Measurements from ENCODE around the gene IFITM1. TPM values are rescaled to one million over a fixed set of nuclear protein-coding genes. Genes with fewer than 3 reads are reported as not detected.

IFITM1 gene
- polyA plus RNA-seq, 3 donors: 26.0 to 49.5 (median 36.3) TPM

DNA sequence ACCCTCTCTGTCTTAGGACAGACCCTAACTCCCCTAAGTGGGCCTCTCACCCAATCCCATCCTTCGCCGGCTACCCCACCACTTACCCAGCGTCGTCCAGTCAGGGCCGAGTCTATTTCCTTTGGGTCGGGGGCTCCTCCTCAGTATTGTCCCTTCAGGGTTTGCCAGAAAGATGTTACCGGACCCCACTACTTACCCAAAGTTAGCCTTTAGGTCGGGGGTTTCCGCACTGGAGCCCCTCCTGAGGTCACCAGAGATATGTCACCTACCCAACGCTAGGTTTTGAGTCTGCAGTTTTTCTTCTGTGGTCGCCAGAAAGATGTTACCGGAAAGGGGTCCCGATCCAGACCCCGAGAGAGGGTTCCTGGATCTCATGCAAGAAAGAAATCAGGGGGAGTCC lies 37.6 kb downstream of the IFITM1 start:
- Histone ChIP-seq H3K4me1 (ENCODE audit: control insufficient read depth in 1 of 2, insufficient read depth in 2 of 2, low read length in 2 of 2) (peaks cover 18 to 33% of the 10 kb centered on the region in 2 donors), H3K79me2 (ENCODE audit: insufficient read depth, low read length) (no peaks in the 10 kb centered on the region)

DNA sequence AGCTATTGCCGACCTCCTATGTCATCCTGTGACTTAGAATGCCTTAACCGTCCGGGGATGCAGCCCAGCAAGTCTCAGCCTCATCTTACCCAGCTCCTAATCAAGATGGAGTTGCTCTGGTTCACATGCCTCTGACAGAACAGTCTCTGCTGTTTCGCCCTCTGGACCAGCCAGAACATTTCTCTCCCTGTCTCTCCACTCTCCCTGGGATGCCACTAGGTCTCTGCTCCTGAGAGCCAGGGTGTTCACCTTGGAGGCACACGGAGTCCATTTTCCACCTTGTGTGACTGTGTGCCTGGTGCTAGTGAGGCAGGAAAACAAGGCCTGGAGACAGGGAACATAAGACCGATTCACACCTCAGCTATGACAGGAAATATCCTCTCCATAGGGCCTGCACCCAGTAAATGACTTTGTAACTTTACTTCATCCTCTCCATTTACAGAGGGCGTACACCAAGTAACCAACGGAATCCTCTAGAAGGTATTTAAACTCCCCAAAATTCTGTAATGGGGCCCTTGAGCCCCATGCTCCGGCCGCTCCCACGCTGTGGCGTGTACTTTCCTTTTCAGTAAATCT lies 38.7 kb downstream of the IFITM1 start:
- no peaks in the 10 kb centered on the region for H4K20me1 ChIP-seq (ENCODE audit: insufficient read depth, low read length)
- H3K9me3 Mint-ChIP-seq: no peaks in the 10 kb centered on the region
- no peaks in the 10 kb centered on the region for H3K36me3 ChIP-seq (replicated peaks in 1 of 2; ENCODE audit: control insufficient read depth in 1 of 2, insufficient read depth in 2 of 2, low read length in 2 of 2)
- intact Hi-C loops (cut with micrococcal nuclease): loop anchor here in 1 of 2 donors (5.0 to 10.0 kb wide), 2 partner anchors 48 to 100 kb away; partner anchors contain the start of gene IFITM2
- no peaks in the 10 kb centered on the region for H3K9me3 ChIP-seq (replicated peaks in 1 of 2; ENCODE audit: control insufficient read depth in 1 of 2, insufficient read depth in 1 of 2, low read length in 2 of 2)
- WGBS (ENCODE audit: insufficient coverage): 91% methylated on average over 5 of the region's 12 CpGs
- H3K4me3 Mint-ChIP-seq: peak overlapping the region in 1 of 2 donors; percentile 56
- no peaks in the 10 kb centered on the region for H3K79me2 ChIP-seq (ENCODE audit: insufficient read depth, low read length)
- TF ChIP-seq CTCF (IDR thresholded peaks at IDR 0.05): no peak
- H3K4me1 Mint-ChIP-seq: peaks cover 28% of the 10 kb centered on the region
- H3K4me3 ChIP-seq (replicated peaks in 1 of 3; ENCODE audit: low read depth in 2 of 3, low read length in 3 of 3): no peak overlapping the region
- H2AFZ ChIP-seq (ENCODE audit: insufficient read depth, low read depth, low read length, poor library complexity, severe bottlenecking): no peak overlapping the region
- H3K4me2 ChIP-seq (replicated peaks; ENCODE audit: extremely low read depth, low read length, poor library complexity, severe bottlenecking): no peak overlapping the region
- H3K27ac Mint-ChIP-seq: peak overlapping the region in 2 of 7 donors; percentile 20 to 62
- peaks cover 21 to 57% (median 31%) of the 10 kb centered on the region in 3 donors for H3K27me3 Mint-ChIP-seq (ENCODE audit: low read depth in 3 of 3)
- no peak overlapping the region for H3K9ac ChIP-seq (ENCODE audit: insufficient read depth, low read length, poor library complexity, severe bottlenecking)
- no peak overlapping the region for H3K27ac ChIP-seq (ENCODE audit: low read depth in 1 of 2, low read length in 2 of 2)
- H3K4me1 ChIP-seq (ENCODE audit: control insufficient read depth in 1 of 2, insufficient read depth in 2 of 2, low read length in 2 of 2): peaks cover 18 to 33% of the 10 kb centered on the region in 2 donors
- no peak for DNase-seq
- no peaks in the 10 kb centered on the region for H3K36me3 Mint-ChIP-seq
- H3K27me3 ChIP-seq (ENCODE audit: control insufficient read depth in 2 of 2, insufficient read depth in 2 of 2, low read length in 2 of 2): peaks cover 0 to 22% of the 10 kb centered on the region in 2 donors

More for the DNA sequence above, 37.6 kb downstream of the IFITM1 start:
- Histone ChIP-seq H2AFZ (ENCODE audit: insufficient read depth, low read depth, low read length, poor library complexity, severe bottlenecking) (no peak overlapping the region), H3K4me3 (replicated peaks in 1 of 3; ENCODE audit: low read depth in 2 of 3, low read length in 3 of 3) (no peak overlapping the region), H3K9ac (ENCODE audit: insufficient read depth, low read length, poor library complexity, severe bottlenecking) (no peak overlapping the region), H3K4me2 (replicated peaks; ENCODE audit: extremely low read depth, low read length, poor library complexity, severe bottlenecking) (no peak overlapping the region), H3K9me3 (replicated peaks in 1 of 2; ENCODE audit: control insufficient read depth in 1 of 2, insufficient read depth in 1 of 2, low read length in 2 of 2) (no peaks in the 10 kb centered on the region), H3K36me3 (replicated peaks in 1 of 2; ENCODE audit: control insufficient read depth in 1 of 2, insufficient read depth in 2 of 2, low read length in 2 of 2) (no peaks in the 10 kb centered on the region), H3K27ac (ENCODE audit: low read depth in 1 of 2, low read length in 2 of 2) (no peak overlapping the region), H3K27me3 (ENCODE audit: control insufficient read depth in 2 of 2, insufficient read depth in 2 of 2, low read length in 2 of 2) (peaks cover 0 to 22% of the 10 kb centered on the region in 2 donors), H4K20me1 (ENCODE audit: insufficient read depth, low read length) (no peaks in the 10 kb centered on the region)
- no peaks in the 10 kb centered on the region for H3K36me3 Mint-ChIP-seq
- WGBS (ENCODE audit: insufficient coverage): 98% methylated on average over 12 of the region's 14 CpGs
- DNase-seq: no peak
- no peaks in the 10 kb centered on the region for H3K9me3 Mint-ChIP-seq
- peaks cover 28% of the 10 kb centered on the region for H3K4me1 Mint-ChIP-seq
- intact Hi-C loops (cut with micrococcal nuclease): loop anchor here in 1 of 2 donors (5.0 to 10.0 kb wide), 2 partner anchors 47 to 99 kb away; partner anchors contain the start of gene IFITM2
- H3K4me3 Mint-ChIP-seq: peak overlapping the region in 1 of 2 donors; percentile 33
- peak overlapping the region in 1 of 7 donors; percentile 47 for H3K27ac Mint-ChIP-seq
- peaks cover 21 to 61% (median 36%) of the 10 kb centered on the region in 3 donors for H3K27me3 Mint-ChIP-seq (ENCODE audit: low read depth in 3 of 3)
- TF ChIP-seq CTCF (IDR thresholded peaks at IDR 0.05): no peak
